Central memory CD8-positive, alpha-beta T cell (primary cell): ENCODE data around the gene ASXL3.

Experiments
- ATAC-seq: fragments of 150-1000 bp; cut with Tn5 transposase; replicated peaks from 2 replicates; pipeline ENCODE4 v1.10.0; 2022; ENCODE audit warnings: mild to moderate bottlenecking, moderate FRiP score, moderate number of reproducible peaks; ENCODE audit not compliant: poor library complexity, severe bottlenecking; ENCODE audit errors: extremely low read depth
- DNase-seq, 2 donors: peaks; one replicate each; pipeline ENCODE4 v3.0.0; 2021; ENCODE audit warnings: low spot score in 2 of 2
- H3K27ac Mint-ChIP-seq: one replicate; pipeline ENCODE4 v1.8.0; 2022; ENCODE audit warnings: low read depth, mild to moderate bottlenecking, moderate library complexity, mixed read lengths
- H3K27me3 Mint-ChIP-seq: one replicate; pipeline ENCODE4 v1.8.0; 2022; ENCODE audit warnings: mixed read lengths
- H3K36me3 Mint-ChIP-seq: one replicate; pipeline ENCODE4 v1.8.0; 2022; ENCODE audit warnings: mild to moderate bottlenecking, moderate library complexity, mixed read lengths; ENCODE audit not compliant: insufficient read depth
- H3K4me1 Mint-ChIP-seq: one replicate; pipeline ENCODE4 v1.8.0; 2022; ENCODE audit warnings: mixed read lengths
- H3K4me3 Mint-ChIP-seq: one replicate; pipeline ENCODE4 v1.8.0; 2022; ENCODE audit warnings: mild to moderate bottlenecking, moderate library complexity, mixed read lengths
- H3K9me3 Mint-ChIP-seq: one replicate; pipeline ENCODE4 v1.8.0; 2022; ENCODE audit warnings: mixed read lengths

Gene ASXL3

DNA sequence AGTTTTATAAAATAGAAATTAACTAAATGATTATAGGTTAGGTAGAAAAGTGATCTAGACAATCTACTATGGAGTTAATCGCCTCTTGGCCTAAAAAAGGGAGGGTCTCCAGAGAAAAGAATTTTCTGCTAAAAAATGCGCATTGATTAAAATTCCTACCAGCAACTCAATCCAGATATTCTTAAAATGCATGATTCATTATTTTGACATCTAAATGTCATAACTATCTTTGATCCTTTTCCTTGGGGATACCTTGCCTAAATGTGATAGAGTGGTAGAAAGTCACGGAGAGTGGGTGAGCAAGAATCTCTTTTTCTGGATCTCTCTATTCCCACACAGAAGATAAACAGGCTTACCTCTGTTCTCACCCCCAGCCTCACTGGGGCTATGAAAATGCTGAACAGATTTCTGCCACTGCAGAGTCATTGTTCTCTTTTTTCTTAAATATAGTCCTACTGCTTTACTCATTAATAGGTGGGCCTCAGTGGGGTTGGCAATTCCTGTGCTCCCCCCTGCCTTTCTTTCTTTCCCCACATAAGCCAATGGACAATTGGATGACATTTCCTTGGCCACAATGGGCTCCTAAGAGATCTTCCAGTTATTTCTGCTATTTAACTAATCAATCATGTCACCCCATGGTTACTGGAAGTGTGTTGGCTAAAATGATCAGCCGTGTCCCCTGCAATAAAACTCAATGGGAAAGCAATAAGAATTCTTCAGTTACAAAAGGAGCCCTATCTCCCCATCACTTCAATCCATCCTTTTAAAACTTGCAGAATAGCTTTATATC lies 5.8 kb upstream of the ASXL3 start:
- Mint-ChIP-seq H3K4me3 (no peak overlapping the region), H3K27me3 (no peaks in the 10 kb centered on the region), H3K36me3 (no peaks in the 10 kb centered on the region), H3K9me3 (peaks cover 17% of the 10 kb centered on the region), H3K4me1 (no peaks in the 10 kb centered on the region), H3K27ac (no peak overlapping the region)
- ATAC-seq (no peak), DNase-seq (no peak)

DNA sequence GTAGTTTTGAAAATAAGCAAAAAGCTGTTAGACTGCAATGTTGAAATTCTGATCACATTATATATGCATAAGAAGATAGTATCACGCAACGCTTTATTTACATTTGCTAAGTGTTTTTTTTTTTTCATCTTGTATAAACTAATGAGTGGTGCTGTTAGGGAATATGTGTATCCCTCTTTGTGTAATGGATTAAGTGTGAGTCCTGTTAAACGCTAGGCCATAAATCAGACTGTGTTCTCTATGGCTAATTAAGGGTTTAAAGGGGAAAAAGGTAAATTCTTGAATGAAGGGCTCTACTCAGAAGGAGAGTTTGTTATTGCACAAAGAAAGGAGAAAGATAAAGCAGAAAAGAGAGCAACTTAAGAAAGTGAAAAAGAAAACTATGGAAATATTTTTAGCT lies 4.8 kb upstream of the ASXL3 start:
- no peak overlapping the region for H3K4me3 Mint-ChIP-seq
- no peak for DNase-seq
- H3K27me3 Mint-ChIP-seq, result peaks cover 7% of the 10 kb centered on the region
- no peak overlapping the region for H3K27ac Mint-ChIP-seq
- H3K9me3 Mint-ChIP-seq, result peaks cover 17% of the 10 kb centered on the region
- ATAC-seq, result no peak
- no peaks in the 10 kb centered on the region for H3K36me3 Mint-ChIP-seq
- peaks cover 5% of the 10 kb centered on the region for H3K4me1 Mint-ChIP-seq

DNA sequence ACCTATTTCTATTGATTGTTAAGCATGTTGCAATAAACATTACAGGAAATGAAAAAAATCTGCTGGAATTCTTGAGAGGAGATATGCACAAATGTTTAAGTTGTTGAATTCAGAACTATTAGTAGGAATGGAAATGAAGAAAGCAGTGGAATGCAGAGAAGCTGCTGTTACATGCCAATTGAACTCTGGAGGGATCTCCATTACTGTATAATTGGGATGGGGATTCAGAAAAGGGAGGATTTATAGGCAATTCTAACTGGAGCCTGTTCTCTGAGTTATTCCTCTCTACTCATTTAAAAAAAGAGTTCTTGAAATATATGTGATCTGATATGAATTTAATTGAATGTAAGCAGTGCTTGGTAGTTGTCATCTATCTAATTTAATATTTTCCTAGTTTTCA lies 2.6 kb upstream of the ASXL3 start:
- Mint-ChIP-seq H3K4me3 (no peak overlapping the region), H3K27me3 (peaks cover 7% of the 10 kb centered on the region), H3K27ac (no peak overlapping the region), H3K9me3 (peaks cover 17% of the 10 kb centered on the region), H3K36me3 (no peaks in the 10 kb centered on the region), H3K4me1 (peaks cover 5% of the 10 kb centered on the region)
- DNase-seq (no peak), ATAC-seq (no peak)

DNA sequence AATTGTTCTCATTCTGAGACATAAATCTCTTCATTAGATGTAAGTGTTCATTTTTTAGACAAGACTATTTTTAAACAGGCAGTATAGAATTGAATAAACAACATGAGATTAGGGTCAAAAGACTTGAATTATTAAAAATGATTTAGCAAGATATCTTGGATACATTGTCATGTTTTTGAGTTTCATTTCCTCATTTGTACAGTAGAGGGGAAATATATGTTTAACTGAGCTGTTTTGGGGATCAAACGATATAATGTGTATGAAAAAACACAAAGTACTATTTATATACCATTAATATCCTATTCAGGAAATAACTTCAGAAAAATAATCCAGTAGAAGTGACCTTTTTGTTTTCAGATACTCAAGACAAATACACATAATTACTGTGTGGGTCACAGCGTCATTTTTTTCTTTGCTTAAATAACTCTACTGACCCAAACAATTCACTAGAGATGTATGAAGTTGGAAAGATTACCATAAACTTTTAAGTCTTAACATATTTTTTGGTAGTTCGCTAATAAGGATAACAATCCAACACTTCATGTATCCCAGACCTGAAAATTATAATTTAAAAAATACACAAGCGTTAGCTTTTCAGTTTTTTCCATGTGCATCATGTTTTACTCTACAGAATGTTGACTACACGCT lies 896 bp upstream of the ASXL3 start:
- no peaks in the 10 kb centered on the region for H3K36me3 Mint-ChIP-seq
- H3K9me3 Mint-ChIP-seq, result peaks cover 17% of the 10 kb centered on the region
- H3K4me3 Mint-ChIP-seq, result peak overlapping the region; percentile 37
- peaks cover 5% of the 10 kb centered on the region for H3K4me1 Mint-ChIP-seq
- H3K27me3 Mint-ChIP-seq, result peaks cover 7% of the 10 kb centered on the region
- DNase-seq, result no peak
- no peak overlapping the region for H3K27ac Mint-ChIP-seq
- no peak for ATAC-seq

DNA sequence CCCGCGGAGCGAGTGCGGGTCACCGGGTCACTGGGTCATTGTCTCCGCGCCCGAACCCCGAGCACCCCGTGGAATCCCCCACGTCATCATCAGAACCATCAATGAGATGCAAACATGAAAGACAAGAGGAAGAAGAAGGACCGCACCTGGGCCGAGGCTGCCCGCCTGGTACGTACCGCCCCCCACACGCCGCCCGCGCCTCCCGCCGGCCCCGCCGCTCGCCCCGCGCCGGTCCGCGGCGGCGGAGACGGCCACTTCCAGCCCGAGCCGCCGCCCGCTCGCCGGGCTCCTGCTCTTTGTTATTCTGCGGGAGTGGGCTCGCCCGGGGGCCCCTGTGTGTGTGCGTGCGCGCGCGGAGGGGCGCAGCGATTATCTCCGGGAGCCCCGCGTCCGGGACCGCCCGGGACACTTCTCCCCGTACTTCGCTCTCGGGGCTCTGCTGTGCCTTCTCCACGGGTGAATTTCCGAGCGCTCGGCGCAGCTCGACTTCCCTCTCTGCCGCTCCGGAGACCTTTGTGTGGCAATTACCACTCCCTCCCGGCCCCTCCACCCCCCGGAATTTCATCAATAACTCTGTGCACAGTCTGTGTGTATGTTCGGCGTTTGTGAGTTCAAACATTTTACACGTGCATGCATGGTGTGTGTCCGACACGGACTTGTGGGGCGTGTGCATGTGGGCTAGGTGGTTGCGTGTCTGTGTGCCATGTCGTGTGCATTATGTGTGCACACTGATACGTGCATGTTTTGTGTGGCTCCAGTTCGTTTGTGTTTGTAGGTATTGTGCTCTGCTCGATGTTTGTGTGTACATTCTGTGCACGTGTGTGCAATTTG lies 714 bp downstream of the ASXL3 start:
- peaks cover 5% of the 10 kb centered on the region for H3K4me1 Mint-ChIP-seq
- no peaks in the 10 kb centered on the region for H3K36me3 Mint-ChIP-seq
- H3K27me3 Mint-ChIP-seq, result peaks cover 7% of the 10 kb centered on the region
- ATAC-seq, result no peak
- DNase-seq, result no peak
- H3K27ac Mint-ChIP-seq, result no peak overlapping the region
- H3K4me3 Mint-ChIP-seq, result no peak overlapping the region
- peaks cover 11% of the 10 kb centered on the region for H3K9me3 Mint-ChIP-seq

DNA sequence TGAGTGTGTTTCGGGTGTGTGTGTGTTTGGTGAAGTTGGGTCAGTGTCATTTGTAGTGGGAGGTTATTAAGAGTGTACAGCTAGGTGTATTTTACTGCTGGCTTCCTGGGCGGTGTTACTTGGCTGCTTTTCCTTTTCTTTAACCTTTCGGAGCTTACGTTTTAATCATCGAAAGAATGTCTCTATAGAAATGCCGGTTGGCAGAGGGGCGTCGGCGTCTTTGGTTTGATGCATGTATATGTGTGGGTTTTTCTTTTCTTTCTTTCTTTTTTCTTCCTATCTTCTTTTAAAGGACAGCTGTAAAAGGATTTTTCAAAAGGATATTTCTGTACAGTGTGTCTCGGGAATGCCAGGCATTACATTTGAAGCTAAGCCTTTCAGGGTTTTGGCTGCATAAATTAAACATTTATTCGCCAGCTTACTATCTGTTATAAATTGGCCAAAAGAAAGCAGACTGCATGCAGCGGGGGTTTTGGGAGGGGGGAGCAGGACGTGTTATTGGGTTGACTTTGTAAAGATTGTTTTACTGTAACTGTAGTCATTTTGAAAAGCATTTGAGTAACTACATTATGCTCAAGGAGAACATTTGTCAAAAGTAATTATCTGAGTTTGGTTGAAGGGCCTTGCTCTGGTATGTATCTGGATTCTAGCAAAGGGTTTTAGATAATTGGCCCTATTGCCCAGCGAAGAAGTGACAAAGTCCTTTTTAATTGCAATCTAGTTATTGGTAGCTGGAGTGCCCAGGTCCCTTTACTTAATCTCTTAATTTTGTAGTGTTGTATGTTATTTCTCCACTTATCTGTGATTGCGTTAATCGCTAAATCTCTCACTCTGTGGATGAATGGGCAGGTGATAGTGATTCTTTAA lies 1.6 kb downstream of the ASXL3 start:
- Mint-ChIP-seq H3K9me3 (peaks cover 11% of the 10 kb centered on the region), H3K4me3 (no peak overlapping the region), H3K36me3 (no peaks in the 10 kb centered on the region), H3K27ac (no peak overlapping the region), H3K4me1 (peaks cover 5% of the 10 kb centered on the region), H3K27me3 (peaks cover 7% of the 10 kb centered on the region)
- no peak for DNase-seq
- no peak for ATAC-seq

DNA sequence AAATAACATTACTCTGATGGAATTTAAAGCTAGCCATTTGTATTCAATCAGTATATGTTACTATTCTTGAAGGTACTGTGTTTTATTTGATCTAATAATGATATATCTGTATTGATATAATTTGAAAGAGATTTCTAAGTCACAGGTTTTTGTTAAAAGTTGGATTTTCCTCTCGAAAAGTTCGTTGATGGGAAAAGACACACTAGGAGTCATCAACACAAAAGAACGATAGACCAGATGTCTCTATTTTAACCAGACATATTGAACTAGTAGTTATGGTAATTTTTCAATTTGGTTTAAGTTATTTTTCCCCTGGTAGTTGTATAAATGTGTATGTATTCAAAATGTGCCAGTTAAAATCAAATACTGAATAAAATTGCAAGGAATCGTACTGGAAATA lies 2.5 kb downstream of the ASXL3 start:
- ATAC-seq, result no peak
- Mint-ChIP-seq H3K4me3 (no peak overlapping the region), H3K27ac (no peak overlapping the region), H3K36me3 (no peaks in the 10 kb centered on the region), H3K27me3 (peaks cover 7% of the 10 kb centered on the region), H3K9me3 (peaks cover 10% of the 10 kb centered on the region), H3K4me1 (peaks cover 5% of the 10 kb centered on the region)
- no peak for DNase-seq

DNA sequence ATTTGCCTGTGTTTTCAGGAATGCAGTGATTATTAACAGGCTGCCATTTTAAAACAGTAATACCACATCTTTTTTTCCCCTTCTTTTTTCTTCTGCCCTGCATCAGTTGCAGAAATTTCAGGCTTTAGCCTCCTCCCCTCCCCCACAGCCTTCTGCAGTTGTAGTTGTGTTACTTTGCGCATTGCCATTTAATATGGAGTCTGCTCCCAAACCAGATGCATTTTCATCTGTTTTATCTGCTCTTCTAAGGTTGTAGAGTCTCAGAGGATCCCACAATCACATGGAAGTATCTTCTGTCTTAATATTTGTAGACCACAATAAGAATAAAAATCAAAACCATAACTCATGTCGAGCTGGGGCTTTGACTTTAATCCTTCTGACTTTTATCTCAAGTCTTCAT lies 3.8 kb downstream of the ASXL3 start:
- H3K27ac Mint-ChIP-seq, result no peak overlapping the region
- no peak for ATAC-seq
- H3K27me3 Mint-ChIP-seq, result peaks cover 7% of the 10 kb centered on the region
- H3K4me3 Mint-ChIP-seq, result no peak overlapping the region
- peaks cover 16% of the 10 kb centered on the region for H3K9me3 Mint-ChIP-seq
- no peaks in the 10 kb centered on the region for H3K36me3 Mint-ChIP-seq
- no peak for DNase-seq
- H3K4me1 Mint-ChIP-seq, result peaks cover 5% of the 10 kb centered on the region

DNA sequence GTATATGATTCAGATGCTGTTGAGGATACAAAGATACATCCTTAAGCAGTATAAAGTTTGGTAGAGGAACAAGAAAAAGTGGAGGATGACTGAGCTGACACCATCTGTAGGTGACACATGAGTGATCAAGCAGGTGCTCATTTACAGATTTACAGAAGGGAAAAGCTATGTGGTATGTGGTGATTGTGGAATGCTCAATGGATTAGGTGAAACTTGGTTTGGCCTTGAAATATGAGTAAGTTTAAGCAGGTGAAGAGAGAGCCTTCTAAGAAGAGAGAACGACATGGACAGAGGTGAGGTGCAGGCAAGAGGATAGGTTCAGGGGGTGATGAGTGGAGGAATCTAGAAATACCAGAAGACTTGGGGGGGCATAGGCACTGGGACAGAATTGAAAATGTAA lies 5.9 kb downstream of the ASXL3 start:
- Mint-ChIP-seq H3K4me3 (no peak overlapping the region), H3K27me3 (no peaks in the 10 kb centered on the region), H3K4me1 (no peaks in the 10 kb centered on the region), H3K36me3 (no peaks in the 10 kb centered on the region), H3K27ac (no peak overlapping the region), H3K9me3 (peaks cover 11% of the 10 kb centered on the region)
- no peak for ATAC-seq
- no peak for DNase-seq

DNA sequence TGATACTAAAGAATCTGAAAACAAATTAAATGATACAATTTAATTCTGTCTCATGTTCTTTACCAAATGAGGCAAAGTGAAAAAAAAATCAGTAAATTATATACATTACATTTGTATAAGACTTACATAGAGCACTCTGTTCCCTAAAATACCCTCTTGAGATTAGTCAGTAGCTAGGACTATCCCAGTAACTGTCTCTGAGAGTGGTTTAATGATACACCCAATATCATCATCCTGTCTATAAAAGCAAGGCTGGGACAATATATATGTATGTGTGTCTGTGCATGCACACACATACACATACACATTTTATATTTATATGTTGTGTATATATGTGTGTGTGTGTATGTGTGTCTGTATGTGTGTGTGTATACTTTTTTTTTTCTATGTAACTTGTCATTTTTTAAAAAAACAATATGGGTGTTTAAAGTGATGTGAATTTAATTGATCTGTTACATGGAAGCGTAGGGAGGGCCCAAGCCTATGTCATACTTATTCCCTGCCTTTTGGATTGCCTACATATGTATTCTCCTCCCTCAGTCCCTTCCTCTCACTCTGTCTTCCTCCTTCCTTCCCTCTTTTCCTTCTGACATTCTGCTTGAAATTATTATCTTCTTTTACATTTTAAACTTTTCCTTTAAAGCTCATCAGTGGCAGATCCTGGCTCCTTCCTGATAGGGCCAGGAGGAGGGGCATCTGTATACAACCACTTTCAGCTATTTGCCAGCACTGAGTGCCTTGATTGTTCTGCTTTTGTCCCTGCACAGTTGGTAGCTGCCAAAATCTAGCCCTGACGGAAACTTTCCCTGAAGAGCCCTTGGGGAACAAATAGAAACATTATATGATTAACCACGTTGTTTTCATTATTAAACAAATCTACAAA lies 6.8 kb downstream of the ASXL3 start:
- no peak overlapping the region for H3K27ac Mint-ChIP-seq
- H3K4me3 Mint-ChIP-seq, result no peak overlapping the region
- H3K36me3 Mint-ChIP-seq, result no peaks in the 10 kb centered on the region
- no peaks in the 10 kb centered on the region for H3K4me1 Mint-ChIP-seq
- H3K9me3 Mint-ChIP-seq, result peaks cover 11% of the 10 kb centered on the region
- no peaks in the 10 kb centered on the region for H3K27me3 Mint-ChIP-seq
- DNase-seq (no peak), ATAC-seq (no peak)

DNA sequence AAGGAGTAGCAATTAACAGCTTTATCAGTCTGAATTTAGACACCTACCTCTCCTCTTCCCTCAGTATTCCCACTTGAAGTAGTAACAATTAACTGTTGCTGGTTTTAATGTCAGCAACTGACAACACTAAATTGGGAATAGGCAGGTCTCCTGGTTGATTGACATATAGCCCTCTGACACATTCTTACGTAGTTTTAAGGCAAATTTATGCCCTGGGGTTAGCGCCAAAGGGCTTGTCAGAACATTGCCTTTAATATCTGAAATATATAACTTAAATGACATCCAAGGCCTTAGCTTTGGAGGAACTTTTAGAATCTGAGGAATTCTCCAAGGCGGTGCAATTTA lies 7.4 kb downstream of the ASXL3 start:
- no peaks in the 10 kb centered on the region for H3K4me1 Mint-ChIP-seq
- no peak for ATAC-seq
- H3K27ac Mint-ChIP-seq, result no peak overlapping the region
- H3K9me3 Mint-ChIP-seq, result peaks cover 11% of the 10 kb centered on the region
- no peak for DNase-seq
- no peaks in the 10 kb centered on the region for H3K27me3 Mint-ChIP-seq
- H3K36me3 Mint-ChIP-seq, result no peaks in the 10 kb centered on the region
- no peak overlapping the region for H3K4me3 Mint-ChIP-seq
